8988T (cell line): ENCODE measurements around the gene BORCS5.
"Not testable (repeated sequence)": the region's sequence is repeated elsewhere in the genome, so short reads cannot be mapped to it uniquely, and the experiment has no call there.

ENCODE experiments used
- DNase-seq: peaks from one replicate; pipeline ENCODE4 v3.0.0; 2011

The BORCS5 gene

GRCh38 chr12:12467264-12467663 lies 110.4 kb downstream of the BORCS5 start:
- DNase-seq: no peak

DNA sequence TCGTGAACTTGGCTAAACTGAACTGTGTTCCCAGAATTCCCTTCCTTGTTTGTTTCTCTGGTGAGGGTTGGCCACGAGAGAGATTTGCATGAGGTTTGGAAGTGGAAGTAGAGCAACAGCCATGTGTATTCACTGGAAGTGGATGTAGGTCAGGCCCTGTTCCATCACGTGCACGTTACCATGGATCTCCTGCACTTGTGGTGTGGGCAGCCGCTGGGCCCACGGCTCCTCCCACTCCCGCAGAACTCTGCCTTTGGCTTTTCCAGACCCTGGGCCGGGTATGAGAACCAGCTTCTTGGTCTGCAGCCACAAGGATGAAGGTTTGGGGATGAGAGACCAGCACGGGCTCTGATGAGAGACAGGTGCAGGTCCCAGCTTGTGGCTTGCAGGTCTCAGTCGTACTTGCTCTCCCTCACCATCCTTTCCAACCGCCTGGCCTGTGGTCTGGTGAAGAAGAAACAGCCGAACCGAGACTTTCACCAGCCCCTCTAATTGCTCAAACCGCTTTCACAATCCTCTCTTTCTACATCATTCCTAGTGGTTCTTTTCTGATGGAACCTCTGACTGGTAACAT lies 110.9 kb downstream of the BORCS5 start:
- DNase-seq: no peak

GRCh38 chr12:12468575-12468974 lies 111.7 kb downstream of the BORCS5 start:
- DNase-seq: no peak

DNA sequence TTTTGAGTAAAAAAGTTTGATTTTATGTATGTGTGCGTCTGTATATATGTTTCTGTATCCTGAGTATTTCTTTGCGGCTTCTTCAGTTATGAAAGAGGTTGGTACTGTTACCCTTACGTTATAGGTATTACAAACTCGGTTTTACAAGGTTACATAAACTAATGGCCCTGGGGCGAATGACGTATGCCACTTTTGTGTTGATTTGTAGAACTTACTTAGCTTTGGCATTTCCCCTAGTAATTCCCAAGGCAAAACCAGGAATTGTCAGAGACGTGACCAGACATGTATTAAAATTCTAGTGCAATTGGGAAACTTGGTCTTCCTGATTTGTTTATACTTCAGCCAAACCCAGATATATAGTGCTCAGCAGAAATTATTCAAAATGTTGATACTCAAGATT lies 112.5 kb downstream of the BORCS5 start:
- DNase-seq: no peak

DNA sequence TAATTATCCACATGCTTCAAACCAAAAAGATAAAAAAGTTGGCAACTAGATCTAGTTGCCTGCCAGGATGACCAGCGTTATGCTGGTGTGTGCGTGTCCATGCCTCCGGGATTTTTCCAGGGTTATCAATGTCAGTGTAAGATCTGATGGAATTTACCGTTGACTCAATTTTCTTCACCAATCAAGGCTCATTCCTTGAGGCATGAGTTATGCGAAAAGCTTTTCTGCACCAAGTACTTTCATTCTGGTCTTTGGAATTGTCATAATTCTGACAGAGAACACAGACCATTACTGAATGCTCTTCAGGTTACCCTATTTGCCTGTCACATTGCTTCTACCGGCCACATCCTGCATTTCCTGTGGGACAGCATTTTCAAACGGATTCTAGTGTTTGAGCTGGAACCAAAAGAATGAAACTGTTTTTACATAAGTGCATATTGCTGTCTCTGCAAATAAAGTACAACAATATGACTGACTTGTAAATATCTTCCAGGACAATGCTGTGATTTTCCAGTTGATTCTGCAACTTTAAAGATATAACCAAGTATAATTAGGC lies 114.0 kb downstream of the BORCS5 start:
- DNase-seq: no peak

DNA sequence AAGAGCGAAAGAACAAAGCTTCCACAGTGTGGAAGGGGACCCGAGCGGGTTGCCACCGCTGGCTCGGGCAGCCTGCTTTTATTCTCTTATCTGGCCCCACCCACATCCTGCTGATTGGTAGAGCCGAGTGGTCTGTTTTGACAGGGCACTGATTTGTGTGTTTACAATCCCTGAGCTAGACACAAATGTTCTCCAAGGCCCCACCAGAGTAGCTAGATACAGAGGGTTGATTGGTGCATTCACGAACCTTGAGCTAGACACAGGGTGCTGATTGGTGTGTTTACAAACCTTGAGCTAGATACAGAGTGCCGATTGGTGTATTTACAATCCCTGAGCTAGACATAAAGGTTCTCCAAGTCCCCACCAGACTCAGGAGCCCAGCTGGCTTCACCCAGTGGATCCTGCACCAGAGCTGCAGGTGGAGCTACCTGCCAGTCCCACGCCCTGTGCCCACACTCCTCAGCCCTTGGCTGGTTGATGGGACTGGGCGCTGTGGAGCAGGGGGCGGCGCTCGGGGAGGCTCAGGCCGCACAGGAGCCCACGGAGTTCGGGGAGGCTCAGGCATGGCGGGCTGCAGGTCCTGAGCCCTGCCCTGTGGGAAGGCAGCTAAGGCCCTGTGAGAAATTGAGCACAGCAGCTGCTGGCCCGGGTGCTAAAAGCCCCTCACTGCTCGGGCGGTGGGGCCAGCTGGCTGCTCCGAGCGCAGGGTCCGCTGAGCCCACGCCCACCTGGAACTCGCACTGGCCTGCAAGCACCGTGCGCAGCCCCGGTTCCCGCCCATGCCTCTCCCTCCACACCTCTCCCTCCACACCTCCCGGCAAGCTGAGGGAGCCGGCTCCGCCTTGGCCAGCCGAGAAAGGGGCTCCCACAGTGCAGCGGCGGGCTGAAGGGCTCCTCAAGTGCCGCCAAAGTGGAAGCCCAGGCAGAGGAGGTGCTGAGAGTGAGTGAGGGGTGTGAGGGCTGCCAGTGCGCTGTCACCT lies 115.4 kb downstream of the BORCS5 start:
- not testable (repeated sequence) for DNase-seq

GRCh38 chr12:12473223-12473622 lies 116.3 kb downstream of the BORCS5 start:
- no peak for DNase-seq

DNA sequence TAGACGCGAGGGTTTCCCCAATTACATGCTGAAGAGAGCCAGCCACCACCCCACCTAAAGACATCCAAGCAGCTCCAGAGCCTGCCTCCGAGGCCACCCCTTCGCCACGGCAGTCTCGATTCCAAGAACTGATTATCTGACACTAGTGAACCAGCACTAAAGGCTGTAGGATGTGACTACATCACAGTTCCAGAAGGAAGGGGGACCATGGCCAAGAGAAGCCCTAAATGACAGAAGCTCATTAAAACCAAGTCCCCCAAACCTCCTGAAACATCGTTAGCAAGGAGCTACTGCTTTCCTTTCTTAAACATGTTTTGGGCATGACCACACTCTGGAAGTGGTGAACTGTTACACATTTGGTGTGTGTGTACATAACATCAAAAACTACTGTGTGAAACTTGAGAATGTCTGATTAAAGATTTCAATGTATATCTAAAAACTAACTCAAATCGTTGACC lies 117.6 kb downstream of the BORCS5 start:
- no peak for DNase-seq

GRCh38 chr12:12474931-12475795 lies 118.3 kb downstream of the BORCS5 start:
- DNase-seq: no peak

- no peak for DNase-seq
These were observed 120.1 kb downstream of the BORCS5 start for GRCh38 chr12:12476857-12477531.

DNA sequence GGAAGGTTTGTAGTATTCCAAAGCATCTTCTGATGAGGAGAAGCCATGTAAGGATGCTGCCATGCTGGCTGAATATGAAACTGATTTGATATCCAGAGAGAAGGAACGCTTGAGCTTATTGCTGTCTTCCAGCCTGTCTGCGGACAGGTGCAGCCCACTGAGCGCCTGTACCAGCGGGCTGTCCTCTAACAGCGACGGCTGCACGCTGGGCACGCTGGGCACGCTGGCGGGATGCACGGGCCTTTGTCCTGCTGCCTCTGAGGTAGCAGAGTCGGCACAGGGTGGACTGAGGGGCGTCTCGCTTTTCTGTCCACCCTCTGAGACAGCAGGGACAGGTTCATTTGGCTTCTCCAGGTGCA lies 120.6 kb downstream of the BORCS5 start:
- no peak for DNase-seq

GRCh38 chr12:12480074-12480473 lies 123.2 kb downstream of the BORCS5 start:
- no peak for DNase-seq

GRCh38 chr12:12481631-12482030 lies 124.8 kb downstream of the BORCS5 start:
- DNase-seq: no peak

DNA sequence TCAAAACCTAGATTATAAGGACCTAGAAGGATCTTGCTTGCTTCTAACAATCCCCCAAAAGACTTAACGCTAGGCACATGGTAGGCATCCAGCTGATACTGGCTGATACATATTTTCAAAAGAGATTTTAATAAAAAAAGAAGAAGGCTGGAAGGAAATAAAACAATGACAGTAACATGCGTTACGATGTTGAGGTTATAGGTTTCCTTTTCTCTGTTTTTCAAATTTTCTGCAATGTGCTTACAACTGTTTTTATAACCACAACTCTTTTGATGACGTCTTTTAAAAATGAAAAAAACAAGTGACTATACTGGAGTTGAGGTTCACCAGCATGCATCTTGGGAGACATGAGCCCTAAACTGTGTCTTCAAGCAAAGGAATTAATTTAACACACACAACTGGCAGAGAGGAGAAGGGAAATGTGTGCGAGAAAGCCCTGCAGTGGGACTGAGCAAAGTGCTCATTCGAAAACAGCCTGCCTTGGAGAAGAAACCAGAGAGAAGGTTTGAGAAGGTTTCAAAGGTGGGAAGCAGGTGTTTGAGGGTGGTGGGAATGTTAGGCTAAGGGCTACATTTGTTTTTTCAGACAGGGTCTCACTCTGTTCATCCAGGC lies 125.4 kb downstream of the BORCS5 start:
- no peak for DNase-seq

DNA sequence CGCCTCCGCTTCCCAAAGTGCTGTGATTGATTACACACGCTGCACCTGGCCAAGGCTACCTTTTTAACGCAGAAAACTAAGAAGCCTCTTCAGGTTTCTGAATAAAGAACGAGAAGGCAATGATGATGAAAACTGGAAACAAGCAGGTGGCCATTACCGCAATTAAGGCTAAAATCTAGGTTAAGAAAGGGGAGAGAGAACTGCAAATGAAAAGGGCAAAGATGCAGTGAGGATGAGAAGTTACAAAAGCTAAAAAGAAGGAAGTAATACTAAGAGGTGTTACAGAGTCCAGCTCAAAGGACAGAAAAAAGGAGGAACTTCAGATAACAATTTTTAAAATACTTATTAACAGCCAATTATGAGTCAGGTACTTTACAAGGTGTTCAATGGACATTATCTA lies 126.1 kb downstream of the BORCS5 start:
- DNase-seq: no peak

DNA sequence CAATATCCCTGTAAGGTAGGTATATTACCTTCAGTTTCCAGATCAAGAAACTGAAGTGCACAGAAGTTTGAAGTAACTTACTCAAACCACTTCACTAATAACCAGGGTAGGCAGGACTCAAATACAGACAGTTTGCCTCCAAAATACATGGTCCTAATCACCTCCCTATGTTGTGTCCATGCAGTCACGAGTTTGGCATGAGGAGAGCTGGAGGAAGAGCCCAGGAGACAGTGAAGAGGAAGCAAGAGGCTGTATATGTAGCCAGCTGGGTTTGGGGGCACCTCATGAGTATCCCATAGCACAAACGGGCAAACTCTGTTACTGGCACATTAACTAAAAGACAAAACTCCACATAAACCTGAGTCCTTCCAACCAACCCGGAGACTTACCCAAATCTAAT lies 126.6 kb downstream of the BORCS5 start:
- DNase-seq: no peak

- DNase-seq: no peak
These were observed 129.9 kb downstream of the BORCS5 start for GRCh38 chr12:12486661-12487240.

GRCh38 chr12:12487490-12487889 lies 130.6 kb downstream of the BORCS5 start:
- DNase-seq: no peak

- DNase-seq: no peak
These were observed 131.4 kb downstream of the BORCS5 start for GRCh38 chr12:12488296-12488695.

GRCh38 chr12:12488823-12489550 lies 132.1 kb downstream of the BORCS5 start:
- DNase-seq: no peak

DNA sequence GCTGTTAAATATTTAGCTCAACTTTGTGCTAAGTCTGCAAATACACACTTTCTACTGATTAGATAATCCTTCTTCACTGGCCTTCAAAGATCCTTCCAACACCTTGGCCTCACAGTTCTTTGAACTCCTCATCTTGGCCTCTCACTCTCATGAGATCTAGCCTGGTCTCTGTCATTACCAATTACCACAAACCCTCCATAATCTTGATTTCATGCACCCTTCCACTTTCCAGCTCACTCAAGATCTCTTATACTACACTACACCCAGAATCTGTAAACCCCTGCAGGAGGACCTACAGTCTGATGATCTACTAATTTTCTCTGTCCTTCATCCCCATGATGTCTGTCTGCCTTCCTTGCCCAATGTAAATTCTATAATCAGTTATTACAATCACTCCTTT lies 134.7 kb downstream of the BORCS5 start:
- no peak for DNase-seq
